Left colon (tissue), 2 donors: ENCODE measurements around the gene ACAP2. TPM values are rescaled to one million over a fixed set of nuclear protein-coding genes. Genes with fewer than 3 reads are reported as not detected.
"Not testable (repeated sequence)": the region's sequence is repeated elsewhere in the genome, so short reads cannot be mapped to it uniquely, and the experiment has no call there.

Experiments used
- ATAC-seq: fragments of 200-7000 bp; cut with Tn5 transposase; one replicate; pipeline ENCODE4 v1.9.1; 2020; ENCODE audit warnings: mild to moderate bottlenecking, moderate library complexity
- DNase-seq, 2 donors: peaks; one replicate each; pipeline ENCODE4 v3.0.0-alpha.2; 2020
- intact Hi-C, 2 donors: fragments of 100-400 bp; cut with DNase I in 1 of 2; cut with micrococcal nuclease in 1 of 2; formaldehyde crosslinking; loops; one replicate each; pipeline versions ENCODE4 v1.11.2 to v1.14.0; 2022; cut with DNase I, micrococcal nuclease
- total RNA-seq, 2 donors: library from RNA; stranded (reverse); fragmentation: NEBNext Ultra II Directional; extraction: Animal tissue kit (Norgen Biotek cat#: 25700); gene quantifications; one replicate each; pipeline ENCODE4 v1.2.1, GENCODE V29; 2021
- donor health status: DM: no; HTN: no; CAD: no.
- donor health status: DM: yes; HTN: yes; CAD: no.

The ACAP2 gene
- total RNA-seq, 2 donors from 2014 or later: 63.5 to 67.9 TPM

DNA sequence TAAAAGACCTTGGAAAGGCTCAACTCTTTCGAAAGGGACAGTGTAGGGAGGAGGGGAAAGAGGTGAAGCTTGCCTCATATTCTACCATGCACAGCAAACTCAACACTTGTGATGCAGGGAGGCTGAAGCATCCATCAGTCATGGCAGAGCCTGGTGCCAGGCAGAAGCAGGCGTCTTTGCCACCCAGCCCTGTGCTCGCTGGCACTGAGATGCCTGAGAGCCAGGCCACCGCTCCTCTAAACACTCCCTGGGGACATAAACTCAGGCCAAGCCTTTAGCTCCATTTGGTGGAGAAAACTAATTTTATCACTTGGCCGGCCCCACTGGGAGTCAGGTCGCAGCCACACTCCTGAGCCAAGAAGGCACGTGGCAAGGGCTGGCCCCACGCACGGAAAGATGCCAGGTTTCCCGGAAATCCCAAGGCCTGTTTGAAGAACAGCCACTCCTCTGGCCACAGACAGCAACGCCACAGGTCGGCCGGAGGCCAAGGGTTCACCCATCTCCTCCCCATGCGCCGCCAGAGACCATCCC is 202.6 kb downstream of the ACAP2 start:
- peak in 1 of 2 donors; percentile 34 for DNase-seq
- ATAC-seq: no peak
- intact Hi-C loops: no loop called here

DNA sequence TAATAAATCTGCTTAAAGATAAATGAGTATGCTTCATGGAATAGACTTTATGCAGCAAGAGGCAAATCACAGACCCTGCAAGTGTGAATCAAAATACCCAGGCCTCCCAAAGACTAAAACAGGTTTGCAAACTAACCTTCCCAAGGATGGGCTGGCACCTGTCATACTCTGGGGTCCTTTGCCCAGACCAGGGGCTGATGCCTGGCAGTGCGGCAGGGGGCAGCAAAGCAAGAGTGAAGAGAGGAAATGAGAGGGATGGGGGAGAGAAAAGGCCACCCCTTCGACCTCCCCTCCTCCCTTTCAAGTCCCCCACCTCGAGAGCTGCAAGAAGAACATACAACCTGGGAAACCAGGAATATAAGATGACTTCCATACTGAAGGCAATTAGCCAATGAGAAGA is 203.7 kb downstream of the ACAP2 start:
- ATAC-seq (no peak), DNase-seq (no peak)
- intact Hi-C loops: no loop called here

DNA sequence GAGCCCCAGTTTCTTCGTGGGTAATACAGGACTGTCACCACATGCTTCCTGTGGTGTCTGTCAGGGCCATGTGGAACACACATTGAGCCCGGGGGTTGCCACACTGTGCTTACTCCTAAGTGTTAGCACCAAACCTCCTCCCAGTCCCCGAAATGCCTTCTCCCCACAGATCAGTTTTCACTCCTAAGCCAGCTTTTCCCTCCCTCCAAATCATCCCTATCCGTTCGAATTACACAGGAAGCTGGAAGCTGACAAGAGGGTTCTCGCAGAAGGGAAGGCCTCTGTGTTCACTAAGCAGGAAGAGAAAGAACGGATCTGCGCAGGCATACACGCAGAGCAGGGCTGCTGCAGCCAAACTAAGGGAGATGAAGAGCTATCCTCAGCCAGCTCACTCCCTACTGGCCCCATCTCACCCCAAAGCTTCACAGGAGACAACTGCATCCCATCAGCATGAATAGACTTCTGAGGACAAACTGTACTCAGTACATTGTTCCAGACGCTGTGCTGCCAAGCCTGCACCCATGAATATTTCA is 204.2 kb downstream of the ACAP2 start:
- ATAC-seq (peak; percentile 25), DNase-seq (peak in 1 of 2 donors; percentile 74)
- intact Hi-C loops: no loop called here

DNA sequence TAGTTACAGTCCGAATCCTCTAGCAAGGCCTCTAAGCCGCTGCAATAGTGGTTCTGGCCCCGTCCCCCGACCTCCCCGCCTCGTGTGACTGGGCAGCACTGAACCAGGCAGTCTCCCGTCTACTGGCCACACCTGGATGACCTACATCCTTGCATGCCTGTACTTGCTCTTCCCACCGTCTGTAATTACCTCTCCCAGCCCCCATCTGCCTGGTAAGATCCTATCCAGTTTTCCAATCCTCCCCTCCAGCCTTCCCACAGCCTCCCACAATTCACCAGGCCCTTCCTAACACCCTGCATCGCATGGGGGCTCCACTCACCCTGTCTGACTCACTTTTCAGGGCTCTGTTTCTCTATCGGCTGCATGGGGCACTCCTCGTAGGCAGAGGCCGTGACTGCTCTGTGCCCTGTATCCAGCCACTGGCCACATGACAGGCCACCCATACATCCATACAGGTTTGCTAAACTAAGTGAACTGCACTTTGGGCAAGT is 204.7 kb downstream of the ACAP2 start:
- intact Hi-C loops: no loop called here
- ATAC-seq (no peak), DNase-seq (no peak)

DNA sequence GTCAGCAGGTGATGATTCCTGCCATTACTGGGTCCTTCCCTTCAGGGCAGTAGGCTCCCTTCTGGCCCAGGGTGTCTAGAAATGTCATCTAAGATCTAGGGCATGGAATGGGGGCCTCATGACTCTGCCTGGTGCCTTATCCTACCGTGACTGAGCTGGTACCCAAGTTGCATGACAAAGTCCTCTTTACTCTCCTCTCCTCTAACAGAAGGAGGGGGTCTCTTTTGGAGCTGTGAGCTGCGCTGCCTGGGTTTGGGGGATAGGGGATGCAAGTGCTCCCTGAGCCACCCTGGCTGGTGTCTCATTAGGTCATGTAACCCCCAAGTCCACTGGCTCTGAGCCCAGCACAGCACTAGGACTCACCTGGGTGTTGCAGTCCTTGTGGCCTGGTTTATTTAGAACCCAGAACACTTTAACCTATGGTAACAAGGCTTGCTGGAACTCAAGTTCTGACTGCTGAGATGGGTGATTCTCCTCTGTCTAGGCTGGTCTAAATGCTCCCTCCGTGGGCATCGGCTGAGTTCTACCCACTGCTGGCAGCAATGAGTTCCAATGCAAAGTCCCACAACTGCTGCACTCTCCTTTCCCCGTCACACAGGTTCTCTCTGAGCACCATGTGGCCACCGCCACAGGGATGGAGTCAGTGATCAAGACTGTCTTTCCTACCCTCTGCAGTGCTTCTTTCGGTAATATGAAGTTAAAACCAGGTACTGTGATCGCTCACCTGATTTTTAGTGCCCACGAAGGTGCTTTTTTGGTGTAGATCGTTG is 205.8 kb downstream of the ACAP2 start:
- intact Hi-C loops: no loop called here
- ATAC-seq: no peak
- DNase-seq: no peak

DNA sequence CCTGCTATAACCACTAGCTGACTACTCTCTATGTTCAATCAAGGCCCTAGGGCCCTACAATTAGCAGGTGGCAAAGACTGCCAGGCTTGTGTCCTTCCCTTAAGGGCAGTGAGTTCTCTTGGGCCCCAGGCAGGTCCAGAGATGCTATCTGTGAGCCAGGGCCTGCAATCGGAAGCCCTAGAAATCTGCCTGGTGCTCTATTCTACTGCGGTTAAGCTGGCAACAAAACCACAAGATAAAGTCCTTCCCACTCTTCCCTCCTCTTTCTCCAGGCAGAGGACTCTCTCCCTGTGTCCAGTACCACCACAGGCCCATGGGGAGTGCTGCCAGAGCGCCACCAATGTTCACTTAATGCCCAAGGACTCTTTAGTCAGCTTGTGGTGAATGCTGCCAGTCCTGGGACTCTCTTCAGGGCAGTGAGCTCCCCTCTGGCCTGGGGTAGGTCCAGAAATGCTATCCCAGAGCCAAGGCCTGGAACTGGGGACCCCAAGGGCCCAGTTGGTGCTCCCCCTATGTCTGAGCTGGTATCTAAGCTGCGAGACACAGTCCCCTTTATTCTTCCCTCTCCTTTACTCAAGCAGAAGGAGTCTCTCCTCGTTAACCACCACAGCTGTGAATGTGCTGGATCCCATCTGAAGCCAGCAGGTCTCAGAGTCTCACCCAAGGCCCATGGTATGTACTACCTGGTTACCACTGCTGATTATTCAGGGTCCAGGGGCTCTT is 206.6 kb downstream of the ACAP2 start:
- no peak for ATAC-seq
- peak in 1 of 2 donors; percentile 14 for DNase-seq
- intact Hi-C loops: no loop called here

DNA sequence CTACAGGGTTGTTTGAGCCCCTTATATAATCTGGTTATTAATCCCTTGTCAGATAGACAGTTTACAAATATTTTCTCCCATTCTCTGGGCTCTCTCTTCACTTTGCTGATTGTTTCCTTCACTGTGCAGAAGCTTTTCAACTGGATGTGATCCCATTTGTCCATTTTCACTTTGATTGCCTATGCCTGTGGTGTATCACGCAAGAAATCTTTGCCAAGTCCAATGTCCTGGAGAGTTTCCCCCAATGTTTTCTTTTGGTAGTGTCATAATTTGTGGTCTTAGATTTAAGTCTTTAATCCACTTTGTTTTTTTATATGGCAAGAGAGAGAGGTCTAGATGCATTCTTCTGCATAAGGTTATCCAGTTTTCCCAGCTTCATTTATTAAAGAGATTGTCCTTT is 212.6 kb downstream of the ACAP2 start:
- intact Hi-C loops: no loop called here
- no peak for DNase-seq

DNA sequence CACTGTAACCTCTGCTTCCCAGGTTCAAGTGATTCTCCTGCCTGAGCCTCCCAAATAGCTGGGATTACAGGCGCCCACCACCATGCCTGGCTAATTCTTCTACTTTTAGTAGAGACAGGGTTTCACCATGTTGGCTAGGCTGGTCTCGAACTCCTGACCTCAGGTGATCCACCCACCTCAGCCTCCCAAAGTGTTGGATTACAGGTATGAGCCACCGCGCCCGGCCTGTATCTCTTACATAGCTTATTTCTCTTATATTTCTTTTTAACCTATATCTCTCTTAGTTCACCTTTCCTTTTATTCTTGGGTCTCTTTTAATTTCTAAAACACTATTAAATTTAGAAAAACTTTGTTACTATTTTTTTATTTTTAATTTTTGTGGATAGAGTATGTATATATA is 213.9 kb downstream of the ACAP2 start:
- DNase-seq, ATAC-seq, intact Hi-C loops: not testable (repeated sequence)

More for the DNA sequence above, 212.6 kb downstream of the ACAP2 start:
- no peak for ATAC-seq

DNA sequence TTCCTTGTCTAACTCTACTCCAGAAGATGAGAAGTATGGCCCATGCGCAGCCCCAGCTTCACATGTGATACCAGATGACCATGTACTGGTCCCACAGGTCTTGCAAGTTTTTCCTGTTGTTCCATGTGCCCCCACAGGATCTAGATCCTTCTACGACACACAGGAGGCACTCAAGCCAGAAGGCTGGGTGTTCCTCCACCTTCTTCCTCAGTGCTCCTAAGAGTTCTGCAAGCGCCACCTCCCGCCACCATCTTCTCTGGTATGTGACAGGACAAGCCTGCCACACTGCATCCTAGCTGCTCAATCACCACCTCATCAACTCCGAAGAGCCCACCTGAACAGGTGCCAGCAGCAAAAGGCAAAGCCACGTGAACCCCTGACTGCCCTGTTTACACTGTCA is 214.9 kb downstream of the ACAP2 start:
- ATAC-seq (no peak), DNase-seq (peak in 1 of 2 donors; percentile 14)
- intact Hi-C loops: no loop called here

DNA sequence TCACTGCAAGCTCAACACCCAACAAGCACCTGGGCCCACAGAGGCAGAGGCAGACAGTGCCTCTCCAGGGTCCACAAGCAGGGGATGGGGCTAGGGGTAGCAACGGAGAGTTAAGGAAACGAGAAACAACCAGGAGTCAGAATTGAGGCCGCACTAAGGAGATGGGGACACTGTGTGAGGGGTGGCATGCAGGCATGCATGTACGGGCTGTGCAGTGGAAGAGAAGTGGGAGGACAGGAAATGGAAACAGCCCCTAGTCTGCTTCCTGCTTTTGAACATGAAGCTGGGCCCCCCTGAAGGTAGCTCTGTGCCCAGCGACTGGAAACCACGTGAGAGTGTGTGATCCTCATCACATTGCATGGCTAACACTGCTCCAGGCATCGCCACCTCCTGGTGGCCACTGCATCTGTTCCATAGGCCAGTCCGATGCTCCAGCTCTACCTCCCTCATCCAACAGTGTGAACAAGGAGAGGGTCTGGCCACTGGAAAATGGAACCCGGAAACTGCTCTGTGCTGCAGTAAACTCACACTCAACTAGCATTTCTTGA is 215.8 kb downstream of the ACAP2 start:
- intact Hi-C loops: no loop called here
- DNase-seq (no peak), ATAC-seq (no peak)

DNA sequence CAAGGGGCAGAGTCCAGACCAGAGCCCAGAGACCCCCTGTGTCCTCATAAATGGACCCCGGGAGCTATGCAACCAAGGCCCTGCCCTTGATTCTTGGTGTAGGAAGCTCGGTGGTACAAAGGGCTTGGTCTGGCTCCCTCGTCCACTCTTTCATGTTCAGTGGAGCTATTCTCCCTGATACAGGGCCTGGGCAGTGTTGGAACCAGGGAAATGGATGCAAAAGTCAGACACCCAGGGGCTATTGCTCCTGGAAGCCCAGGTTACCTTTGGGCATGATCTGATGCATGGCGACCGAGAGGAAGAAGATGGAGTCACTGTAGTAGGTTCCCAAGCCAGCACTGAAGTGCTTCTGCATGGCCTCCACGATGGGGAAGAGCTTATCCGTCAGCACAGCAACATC is 216.4 kb downstream of the ACAP2 start:
- ATAC-seq: no peak
- intact Hi-C loops: no loop called here
- DNase-seq: no peak

DNA sequence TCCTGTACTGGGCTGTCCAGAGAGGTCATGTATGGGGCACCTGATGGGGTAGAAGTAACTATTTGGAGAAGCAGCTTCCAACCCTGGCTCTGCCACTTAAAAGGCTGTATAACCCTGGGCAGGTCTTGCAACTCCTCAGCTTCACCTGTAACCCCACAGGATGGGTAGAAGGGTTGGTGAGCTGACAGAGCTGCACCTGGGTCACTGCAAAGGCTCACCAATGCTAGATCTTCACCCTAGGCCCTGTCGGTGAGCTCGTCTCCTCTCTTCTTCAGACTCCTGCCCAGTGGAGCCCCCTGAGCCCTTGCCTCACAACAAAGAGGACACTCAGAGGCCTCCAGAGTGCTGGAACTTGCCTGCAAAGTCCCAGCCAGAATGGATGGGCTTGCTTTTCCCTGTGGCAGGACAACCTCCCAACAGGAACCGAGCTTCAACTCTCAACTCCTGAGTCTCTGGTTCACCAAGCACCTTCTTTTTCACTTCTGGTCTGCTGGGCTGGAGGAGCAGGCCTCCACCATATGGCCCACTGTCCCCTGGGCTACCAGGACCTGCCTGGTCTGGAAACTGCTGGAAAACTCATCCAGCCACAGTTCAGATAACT is 217.7 kb downstream of the ACAP2 start:
- ATAC-seq: no peak
- intact Hi-C loops: no loop called here
- no peak for DNase-seq

Other genes with a start within 250 kb of the ACAP2 start
- gene XXYLT1, start 171.9 kb downstream of the ACAP2 start, total RNA-seq: 10 to 100 TPM in 1 of 2 donors, 1 to 10 TPM in 1; 8.0 to 13.5 TPM
- 10 to 100 TPM; 41.1 to 50.5 TPM for gene PPP1R2, start 100.3 kb upstream of the ACAP2 start, total RNA-seq
- gene APOD, start 140.9 kb upstream of the ACAP2 start, total RNA-seq: 10 to 100 TPM; 20.5 to 27.4 TPM